Activated CD8-positive, alpha-beta memory T cell treated with anti-CD3 and anti-CD28 coated beads, Interleukin-2, amount 50 U/mL, for 1 hour (primary cell): ENCODE results near the gene PPHLN1.
"Not testable (repeated sequence)": the region's sequence is repeated elsewhere in the genome, so short reads cannot be mapped to it uniquely, and the experiment has no call there.

Experiments
- DNase-seq: peaks from one replicate; pipeline ENCODE4 v3.0.0-alpha.2; 2020; ENCODE audit errors: extremely low read depth

The PPHLN1 gene

DNA sequence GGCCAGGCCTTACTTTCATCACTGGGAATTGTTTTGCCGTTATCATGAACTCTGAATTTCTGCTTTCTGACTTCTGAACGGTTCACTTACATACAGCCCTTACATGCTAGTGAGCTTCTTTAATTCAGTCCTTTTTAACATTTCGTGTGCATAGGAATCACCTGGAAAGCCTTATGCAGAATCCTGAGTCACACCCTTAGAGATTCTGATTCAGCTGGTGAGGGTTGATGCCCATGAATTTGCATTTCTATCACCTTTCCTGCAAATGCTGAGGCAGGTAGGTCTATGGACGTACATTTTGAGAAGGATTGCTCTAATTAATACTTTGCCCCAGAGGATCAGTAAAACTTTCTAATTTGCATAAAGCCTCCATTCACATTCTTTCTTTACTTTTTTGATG lies 44.0 kb downstream of the PPHLN1 start:
- no peak for DNase-seq

DNA sequence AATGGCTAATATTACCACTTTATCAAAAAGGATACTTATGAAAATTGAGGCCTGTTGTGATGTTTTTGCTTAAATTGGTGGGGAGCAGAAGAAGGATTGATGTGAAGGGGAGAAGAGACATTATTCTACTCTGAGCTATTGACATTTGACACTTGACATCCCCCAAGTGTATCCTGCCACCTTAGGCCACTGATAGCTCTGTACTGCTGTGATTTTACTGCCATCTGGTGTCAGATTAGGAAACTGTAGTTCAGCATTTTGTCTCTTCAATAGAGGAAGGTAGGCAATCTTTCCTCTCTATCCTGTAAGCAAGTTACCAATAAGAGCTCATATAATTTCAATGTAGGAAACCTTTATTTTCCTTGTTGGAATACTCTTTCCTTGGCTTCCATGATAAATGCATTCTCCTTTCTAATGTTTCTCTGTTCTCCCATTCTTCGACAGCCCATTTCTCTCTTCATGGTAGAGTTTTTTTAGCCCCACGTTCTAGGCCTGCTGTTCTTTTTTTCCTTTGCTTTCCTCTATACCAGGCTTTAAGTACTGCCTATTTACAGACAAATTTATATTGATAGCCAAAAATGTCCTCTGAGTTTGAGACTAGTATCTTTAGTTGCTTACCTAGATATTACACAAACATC lies 46.3 kb downstream of the PPHLN1 start:
- DNase-seq, result no peak

DNA sequence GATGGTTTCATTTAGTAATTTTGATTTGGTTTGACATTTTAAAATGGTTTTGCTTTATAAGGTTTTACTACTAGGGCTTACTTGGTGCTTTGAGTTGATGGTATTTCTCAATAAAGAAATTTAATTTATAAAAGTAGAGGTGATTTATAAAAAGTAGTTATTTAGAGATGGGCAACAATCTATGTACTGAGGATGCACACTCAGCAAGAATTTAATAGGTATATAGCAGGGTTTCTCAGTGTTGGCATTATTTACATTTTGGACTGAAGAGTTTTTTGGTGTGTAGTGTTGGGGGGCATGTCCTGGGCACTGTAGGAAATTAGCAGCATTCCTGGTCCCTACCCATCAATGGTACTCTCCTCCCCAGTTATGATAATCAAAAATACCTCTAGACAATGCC lies 47.7 kb downstream of the PPHLN1 start:
- no peak for DNase-seq

DNA sequence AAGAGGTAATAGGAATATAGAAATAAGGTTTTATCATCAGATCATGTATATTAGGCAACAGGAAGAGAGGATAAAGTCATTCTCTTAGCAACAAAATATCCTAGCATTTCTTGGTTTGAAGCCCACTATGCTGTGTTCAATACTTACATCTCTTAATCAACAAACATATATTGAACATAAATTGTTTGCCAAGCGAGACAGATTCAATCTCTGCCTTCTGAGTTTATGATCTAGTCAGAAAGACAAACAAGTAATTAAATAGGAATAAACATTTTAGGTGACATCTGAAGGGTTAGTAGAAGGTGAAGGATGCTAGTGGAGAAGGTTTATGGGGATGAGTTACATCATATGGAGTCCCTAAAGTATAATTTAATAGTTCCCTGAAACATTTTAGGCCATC lies 54.8 kb downstream of the PPHLN1 start:
- DNase-seq, result no peak

DNA sequence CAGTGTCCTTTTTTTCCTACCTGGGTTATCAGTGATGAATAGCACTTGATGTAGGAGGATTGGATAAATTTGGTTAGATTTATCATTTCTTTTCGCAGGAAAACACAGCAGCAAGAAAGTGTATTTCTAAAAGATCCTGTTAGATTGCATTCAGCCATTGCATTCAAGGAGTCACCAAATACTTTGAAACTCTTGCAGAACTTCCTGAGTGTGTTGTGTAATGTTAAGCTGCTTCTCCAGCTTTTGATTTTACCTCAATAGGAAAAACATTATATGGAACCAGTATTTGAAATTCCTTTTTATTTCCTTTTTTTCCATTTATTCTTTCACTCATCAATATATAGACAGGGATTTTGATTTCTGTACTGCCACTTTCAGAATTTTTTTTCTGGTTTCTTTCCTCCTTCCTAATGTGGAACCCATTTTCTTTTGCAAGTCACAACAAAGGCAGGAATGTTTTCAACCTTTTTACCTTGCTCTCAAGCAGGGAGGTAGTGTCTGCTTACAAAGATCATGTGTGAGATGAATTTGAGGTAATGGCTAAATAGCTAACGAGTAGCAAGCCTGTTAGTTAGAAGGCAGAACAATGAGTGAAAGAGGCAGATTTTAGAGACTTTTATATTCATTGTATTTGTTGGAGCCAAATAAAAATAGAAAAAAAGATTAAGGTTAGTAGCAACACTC lies 56.2 kb downstream of the PPHLN1 start:
- no peak for DNase-seq

DNA sequence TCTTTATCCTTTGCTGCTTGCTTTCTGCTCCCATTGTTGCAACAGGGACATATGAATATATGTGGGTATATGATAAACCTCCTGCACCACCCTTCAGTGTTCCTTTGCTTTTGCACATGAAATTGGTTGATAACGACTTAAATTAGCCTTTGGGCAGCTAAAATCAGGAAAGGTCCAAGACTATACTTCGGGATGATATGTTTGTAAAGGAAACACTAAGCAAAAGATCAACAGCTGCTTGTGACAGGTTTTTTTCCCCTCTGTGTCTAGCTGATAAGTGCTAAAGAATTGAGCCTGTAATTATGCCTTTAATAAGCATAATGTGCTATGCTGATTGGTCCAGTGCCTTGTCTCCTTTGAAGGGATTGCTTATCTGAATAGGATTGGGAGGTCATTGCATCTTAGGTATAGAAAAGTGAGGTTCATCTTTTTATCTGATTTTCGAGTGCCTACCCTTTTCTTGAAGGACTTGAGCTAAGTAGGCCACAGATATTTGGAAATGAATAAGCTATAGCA lies 59.4 kb downstream of the PPHLN1 start:
- no peak for DNase-seq

DNA sequence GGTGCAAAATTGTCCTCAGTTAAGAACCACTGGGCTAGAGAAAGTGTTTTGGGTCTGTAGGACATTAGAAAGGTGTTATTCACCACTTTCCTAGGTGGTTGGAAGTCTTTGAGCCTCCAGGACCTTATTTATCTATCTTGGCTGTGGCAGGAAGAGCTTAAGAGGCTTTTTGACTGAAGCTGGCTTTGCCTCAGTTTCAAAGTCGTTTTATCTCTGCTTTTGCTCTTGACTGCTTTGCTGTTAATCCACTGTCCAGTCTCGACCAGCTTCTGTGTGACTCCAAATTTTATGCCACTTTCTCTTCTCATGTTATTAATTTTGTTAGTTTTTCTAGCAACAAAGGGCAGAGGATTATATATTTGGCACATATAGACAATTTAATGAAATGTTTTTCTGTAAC lies 60.3 kb downstream of the PPHLN1 start:
- no peak for DNase-seq

DNA sequence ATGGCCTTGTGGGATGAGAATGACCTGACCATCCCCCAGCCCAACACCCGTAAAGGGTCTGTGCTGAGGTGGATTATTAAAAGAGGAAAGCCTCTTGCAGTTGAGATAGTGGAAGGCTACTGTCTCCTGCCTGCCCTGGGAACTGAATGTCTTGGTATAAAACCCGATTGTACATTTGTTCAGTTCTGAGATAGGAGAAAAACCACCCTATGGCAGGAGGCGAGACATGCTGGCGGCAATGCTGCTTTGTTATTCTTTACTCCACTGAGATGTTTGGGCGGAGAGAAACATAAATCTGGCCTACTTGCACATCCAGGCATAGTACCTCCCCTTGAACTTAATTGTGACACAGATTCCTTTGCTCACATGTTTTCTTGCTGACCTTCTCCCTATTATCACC lies 62.1 kb downstream of the PPHLN1 start:
- DNase-seq, result not testable (repeated sequence)

DNA sequence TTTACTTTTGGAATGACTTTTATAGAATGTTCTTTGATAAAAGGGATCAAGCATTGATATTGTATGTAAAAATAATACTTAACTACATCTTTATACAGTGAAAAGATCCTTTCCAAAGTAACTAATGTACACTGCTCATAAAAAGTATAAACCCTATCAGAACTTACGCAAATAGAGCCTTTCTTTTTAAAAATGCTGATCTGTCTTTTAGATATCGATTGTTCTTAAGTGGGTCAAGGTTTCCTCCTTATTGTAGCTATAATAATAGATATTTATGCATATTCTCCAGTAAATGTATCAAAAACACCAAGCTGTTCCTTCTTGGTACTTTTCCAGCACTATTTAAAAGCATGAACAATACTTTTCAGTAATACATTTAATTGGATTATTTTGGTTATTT lies 68.5 kb downstream of the PPHLN1 start:
- DNase-seq, result no peak

DNA sequence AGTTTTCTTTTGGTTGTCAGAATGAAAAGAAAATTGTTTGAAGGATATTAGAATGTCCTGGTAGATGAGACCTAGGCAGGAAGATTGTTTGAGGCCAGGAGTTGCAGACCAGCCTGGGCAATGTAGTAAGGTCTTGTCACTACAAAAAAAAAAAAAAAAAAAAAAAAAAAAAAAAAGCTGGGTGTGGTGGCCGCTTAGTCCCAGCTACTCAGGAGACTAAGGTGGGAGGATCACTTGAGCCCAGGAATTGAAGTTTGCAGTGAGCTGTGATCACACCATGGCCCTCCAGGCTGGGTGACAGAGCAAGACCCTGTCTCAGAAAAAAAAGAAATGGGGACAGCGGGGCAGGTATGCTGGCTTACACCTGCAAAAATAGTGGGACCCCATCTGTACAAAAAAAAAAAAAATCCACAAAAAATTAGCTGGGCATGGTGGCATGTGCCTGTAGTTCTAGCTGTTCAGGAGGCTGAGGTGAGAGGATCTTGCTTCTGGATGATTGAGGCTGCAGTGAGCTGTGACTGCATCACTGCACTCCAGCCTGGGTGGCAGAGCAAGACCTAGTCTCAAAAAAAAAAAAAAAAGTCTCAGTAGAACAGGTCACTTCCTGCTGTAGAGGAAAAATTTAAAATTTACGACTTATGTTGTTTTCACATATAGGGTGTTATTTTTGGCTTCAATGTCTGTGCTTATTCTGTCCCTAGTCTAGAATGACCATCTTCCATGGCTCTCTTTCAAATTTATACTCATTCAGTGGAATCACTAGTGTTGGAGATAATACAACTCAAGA lies 70.7 kb downstream of the PPHLN1 start:
- no peak for DNase-seq

DNA sequence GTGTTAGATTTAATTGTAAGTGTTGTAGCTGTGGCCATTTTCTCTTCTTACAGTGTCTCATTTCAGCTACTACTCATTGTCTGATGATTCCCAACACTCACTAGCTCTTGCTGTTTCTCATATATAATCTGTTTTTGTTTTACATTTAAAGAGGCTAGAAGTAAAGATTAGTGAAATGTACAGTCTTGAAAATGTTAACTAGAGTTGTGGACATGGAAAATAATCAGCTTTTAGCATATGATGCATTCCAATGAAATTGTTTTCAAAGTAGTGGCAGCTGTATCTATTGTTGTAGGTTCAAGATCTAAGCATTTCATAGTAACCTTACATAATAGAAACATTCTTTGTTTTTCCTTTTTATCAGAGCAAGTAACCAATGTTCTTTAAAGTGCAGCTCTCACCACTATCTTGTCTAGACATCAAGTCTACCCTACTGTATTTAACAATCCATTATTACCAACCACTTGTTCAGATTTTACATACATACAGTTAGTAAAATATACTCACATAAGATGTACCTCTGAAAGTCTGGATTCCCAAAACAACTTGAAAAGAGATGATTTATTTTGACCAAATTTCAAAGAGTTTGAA lies 76.9 kb downstream of the PPHLN1 start:
- no peak for DNase-seq

DNA sequence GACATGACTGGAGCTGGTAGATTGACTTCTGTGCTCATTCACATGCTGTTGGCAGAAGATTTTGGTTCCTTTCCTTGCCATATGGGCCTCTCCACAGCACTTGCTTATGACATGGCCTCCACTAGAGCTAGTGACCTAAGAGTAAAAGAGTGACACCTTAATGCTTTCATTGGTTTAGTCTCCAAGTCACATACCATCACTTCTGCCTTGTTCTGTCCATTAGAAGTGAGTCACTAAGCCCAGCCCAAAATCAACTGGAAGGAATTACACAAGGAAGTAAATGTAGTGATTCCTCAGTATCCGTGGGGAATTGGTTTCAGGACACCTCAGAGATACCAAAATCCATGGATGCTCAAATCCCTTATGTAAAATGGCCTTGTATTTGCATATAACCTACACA lies 81.3 kb downstream of the PPHLN1 start:
- DNase-seq, result no peak

DNA sequence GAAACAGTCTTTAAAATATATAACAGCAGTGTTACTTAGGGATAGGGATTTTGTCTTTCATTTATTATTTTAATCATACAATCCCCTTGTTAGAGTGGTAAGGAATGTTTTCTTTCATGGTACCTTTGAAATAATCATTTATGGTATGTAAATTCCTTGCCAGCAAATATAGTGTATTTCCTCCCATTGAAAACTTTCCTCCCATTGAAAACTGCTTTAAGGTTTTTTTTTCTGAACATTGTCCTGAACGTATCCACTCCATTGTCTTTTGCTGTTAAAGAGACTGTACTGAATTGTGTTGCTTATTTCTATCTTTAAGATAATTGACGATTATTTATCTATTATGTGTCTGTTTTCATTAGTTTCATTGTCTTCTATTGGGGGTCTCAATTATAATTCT lies 83.5 kb downstream of the PPHLN1 start:
- no peak for DNase-seq

DNA sequence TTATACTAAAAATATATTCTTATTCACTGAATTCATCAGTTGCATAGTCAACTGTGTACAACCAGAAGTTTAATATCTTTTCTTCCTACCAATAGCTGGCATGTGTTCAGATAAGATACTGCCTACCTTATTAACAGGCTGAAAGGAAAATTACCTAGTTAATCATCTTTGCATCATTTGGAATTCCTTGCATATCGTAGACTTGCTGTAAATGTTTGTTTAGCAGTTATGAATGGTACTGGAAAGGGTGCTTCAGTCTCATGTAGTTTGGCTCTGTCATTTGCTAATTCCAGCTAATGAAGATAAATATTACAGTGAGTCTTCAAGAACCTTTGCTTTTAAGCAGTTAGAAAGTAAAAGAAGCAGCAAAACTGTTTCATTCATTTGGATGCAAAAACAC lies 84.4 kb downstream of the PPHLN1 start:
- no peak for DNase-seq

DNA sequence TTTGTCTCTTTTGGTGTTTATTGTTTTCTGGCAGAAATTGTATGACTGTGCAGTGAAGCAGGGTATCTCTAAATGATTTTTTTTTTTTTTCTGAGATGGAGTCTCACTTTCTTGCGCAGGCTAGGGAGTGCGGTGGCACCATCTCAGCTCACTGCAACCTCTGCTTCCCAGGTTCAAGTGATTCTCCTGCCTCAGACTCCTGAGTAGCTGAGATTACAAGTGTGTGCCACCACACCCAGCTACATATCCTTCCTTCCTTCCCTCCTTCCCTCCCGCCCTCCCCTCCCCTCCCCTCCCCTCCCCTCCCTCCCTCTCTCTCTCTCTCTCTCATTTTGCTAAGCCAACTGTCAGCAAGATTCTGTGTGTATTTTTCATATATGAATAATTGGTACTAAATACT lies 94.4 kb downstream of the PPHLN1 start:
- DNase-seq, result no peak

DNA sequence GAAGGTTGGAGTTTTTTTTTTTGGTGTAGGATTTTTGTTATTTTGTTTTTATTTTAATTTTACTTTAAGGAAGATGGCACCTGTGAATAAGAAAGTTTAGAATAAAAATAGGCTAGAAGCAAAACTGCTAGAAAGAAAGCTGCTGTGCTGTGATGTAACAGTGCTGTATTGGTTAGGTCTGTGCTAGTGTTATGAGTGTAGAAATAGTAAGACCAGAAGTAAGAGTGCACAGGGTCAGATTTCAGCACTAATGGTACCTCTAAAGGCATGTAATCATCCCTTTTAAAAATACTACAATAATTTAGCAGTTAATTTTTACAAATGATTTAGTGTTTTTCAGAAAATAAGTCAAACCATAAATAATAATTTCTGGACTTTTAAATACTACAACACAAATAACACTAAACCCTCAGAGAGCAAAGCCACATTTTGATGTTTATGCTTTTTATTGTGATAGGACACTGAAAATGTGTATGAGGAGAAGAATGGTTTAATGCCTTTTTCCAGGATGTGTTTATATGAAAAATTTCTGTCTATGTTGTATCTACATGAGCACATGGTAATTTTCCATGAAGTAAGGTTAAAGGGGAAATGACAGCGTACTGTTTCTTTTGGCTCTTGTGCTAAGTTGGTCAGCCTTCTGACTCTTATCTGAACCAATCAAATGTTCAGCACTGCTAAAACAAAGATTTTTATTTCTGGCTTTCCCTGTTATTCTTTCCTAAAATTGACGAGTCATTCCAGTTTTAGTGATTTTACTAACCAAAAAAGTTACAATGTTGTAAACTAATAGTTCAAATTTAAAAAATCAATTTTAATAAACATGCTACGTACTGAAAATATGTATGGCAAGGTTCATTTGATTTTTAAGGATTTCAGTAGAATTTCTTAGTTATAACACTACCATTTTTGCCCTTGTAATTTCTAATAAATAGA lies 96.1 kb downstream of the PPHLN1 start:
- DNase-seq, result no peak

DNA sequence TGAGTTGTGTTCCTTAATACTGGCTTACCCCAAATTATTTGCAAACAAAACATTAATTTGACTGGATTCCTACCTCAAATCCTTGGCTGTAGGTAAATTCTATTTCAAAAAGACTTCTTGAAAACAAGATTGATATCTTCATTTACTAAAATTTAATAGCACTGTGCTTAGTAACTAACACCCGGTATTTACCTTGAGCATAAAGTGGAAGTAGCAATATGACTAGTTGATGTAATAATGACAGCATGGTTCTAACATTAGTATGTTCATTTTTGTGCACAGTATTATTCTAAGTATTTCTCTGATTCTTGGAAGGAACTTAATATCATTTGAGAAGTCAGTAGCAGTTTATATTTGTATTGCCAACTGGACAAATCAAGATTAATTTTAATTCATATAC lies 96.8 kb downstream of the PPHLN1 start:
- DNase-seq, result no peak

DNA sequence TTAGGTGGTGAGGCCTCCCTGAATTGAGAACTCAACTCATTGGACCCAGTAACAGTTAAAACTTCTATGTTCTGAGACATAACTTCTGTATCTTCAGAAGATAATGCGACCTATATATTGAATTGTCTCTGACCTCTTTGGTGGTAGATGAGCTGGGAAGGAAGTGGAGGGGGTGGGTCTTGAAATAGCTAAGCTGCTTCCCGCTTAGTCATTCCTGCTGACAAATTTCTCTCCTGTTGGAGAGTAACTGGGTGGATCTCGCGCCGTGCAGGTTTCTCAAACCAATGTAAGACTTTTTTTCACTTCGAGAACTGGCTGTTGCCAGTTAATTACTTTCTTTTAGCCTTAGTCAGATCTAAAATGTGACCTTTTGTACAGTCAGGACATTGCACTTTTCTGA lies 100.8 kb downstream of the PPHLN1 start:
- DNase-seq, result no peak

DNA sequence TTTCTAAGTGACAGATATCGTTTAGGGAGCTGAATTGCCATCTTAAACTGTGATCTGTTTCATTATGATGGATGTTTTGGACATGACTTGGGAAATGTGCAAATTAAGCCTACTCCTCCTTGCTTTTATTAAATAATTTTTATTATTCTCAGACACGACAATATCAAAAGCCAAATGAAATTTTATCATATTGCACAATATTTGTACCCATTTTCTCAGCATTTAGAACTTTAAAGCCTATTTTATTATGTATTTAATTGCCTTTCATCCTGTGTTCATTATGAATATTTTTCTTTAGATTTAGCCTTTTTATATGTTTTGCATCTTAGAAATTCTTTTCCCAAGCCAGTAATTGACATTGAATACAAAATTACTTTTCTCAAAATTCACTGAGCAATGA lies 102.9 kb downstream of the PPHLN1 start:
- no peak for DNase-seq

DNA sequence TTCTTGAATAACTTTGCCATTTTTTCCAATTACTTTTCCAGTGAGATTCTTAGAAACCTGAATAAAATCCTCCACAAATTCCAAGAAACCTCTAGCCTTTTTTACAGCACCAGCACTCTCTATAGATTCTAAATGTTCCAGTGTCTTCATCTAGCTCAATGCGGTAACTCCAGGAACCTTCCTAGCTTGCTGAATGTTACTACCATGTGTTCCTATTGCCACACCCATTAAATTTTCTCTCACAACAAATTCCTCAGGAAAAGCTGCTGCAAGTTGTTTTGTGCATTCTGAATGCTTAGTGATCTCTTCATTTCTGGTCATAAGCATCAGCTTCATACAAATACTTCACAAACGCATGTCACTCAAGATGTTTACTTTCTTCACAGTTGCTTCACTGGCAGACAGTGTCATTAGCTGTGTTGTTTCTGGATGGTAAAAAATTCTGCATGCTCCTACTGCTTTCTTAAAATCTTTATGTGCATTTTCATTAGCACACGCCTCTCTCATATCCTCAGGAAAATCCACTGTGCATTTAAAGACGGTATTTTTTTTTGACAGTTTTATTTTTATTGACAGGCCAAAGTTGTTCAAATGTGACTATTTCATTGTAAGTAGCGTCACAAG lies 106.7 kb downstream of the PPHLN1 start:
- DNase-seq, result no peak

DNA sequence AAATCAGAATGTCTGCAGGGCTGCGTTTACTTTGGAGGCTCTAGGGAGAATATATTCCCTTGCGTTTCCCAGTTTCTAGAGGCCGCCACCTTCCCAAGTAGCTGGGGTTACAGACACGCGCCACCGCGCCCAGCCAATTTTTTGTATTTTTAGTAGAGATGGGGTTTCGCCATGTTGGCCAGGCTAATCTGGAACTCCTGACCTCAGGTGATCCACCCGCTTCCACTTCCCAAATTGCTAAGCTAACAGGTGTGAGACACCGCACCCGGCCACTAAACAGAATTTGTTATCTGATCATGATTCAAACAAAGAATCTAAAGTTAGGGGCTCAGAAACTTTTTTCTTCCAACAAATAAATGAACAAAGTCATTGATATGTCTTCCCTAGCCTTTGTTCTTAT lies 114.6 kb downstream of the PPHLN1 start:
- no peak for DNase-seq
